ENCODE measurements around the gene PNMA8A. TPM values are rescaled to one million over a fixed set of nuclear protein-coding genes. Genes with fewer than 3 reads are reported as not detected.

The PNMA8A gene
- total RNA-seq, 2 donors from 2014 or later: 17.3 to 32.5 TPM

GRCh38 chr19:46517471-46517870 is 46.1 kb upstream of the PNMA8A start:
- H3K36me3 ChIP-seq (ENCODE audit: control insufficient read depth, insufficient read depth, low read length): no peaks in the 10 kb centered on the region
- H3K27me3 Mint-ChIP-seq (ENCODE audit: insufficient read depth): peaks cover 2% of the 10 kb centered on the region
- H3K9ac ChIP-seq (ENCODE audit: extremely low read depth, low read length, poor library complexity, severe bottlenecking): no peak overlapping the region
- no peak for DNase-seq
- TF ChIP-seq, protein P1, sequence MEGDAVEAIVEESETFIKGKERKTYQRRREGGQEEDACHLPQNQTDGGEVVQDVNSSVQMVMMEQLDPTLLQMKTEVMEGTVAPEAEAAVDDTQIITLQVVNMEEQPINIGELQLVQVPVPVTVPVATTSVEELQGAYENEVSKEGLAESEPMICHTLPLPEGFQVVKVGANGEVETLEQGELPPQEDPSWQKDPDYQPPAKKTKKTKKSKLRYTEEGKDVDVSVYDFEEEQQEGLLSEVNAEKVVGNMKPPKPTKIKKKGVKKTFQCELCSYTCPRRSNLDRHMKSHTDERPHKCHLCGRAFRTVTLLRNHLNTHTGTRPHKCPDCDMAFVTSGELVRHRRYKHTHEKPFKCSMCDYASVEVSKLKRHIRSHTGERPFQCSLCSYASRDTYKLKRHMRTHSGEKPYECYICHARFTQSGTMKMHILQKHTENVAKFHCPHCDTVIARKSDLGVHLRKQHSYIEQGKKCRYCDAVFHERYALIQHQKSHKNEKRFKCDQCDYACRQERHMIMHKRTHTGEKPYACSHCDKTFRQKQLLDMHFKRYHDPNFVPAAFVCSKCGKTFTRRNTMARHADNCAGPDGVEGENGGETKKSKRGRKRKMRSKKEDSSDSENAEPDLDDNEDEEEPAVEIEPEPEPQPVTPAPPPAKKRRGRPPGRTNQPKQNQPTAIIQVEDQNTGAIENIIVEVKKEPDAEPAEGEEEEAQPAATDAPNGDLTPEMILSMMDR (conservative IDR thresholded peaks at IDR 0.05): no peak
- H3K9me3 Mint-ChIP-seq: no peaks in the 10 kb centered on the region
- H3K4me3 Mint-ChIP-seq: no peak overlapping the region
- no peak overlapping the region for H3K4me3 ChIP-seq (ENCODE audit: low read length)
- H3K36me3 Mint-ChIP-seq (ENCODE audit: low read depth): no peaks in the 10 kb centered on the region
- H3K27me3 ChIP-seq (ENCODE audit: control insufficient read depth, insufficient read depth, low read length, poor library complexity, severe bottlenecking): no peaks in the 10 kb centered on the region
- no peak overlapping the region for H3K27ac ChIP-seq (ENCODE audit: low read depth, low read length)
- no peak overlapping the region for H3K27ac Mint-ChIP-seq
- H3K4me1 ChIP-seq (ENCODE audit: control insufficient read depth, insufficient read depth, low read length): no peaks in the 10 kb centered on the region
- no peaks in the 10 kb centered on the region for H3K4me1 Mint-ChIP-seq
- H3K9me3 ChIP-seq (ENCODE audit: control insufficient read depth, low read length): no peaks in the 10 kb centered on the region
- WGBS, 2 experiments (ENCODE audit: insufficient coverage in 1 of 2, insufficient read length in 1 of 2): 93 to 97% methylated on average over 3 to 6 of the region's 6 CpGs

DNA sequence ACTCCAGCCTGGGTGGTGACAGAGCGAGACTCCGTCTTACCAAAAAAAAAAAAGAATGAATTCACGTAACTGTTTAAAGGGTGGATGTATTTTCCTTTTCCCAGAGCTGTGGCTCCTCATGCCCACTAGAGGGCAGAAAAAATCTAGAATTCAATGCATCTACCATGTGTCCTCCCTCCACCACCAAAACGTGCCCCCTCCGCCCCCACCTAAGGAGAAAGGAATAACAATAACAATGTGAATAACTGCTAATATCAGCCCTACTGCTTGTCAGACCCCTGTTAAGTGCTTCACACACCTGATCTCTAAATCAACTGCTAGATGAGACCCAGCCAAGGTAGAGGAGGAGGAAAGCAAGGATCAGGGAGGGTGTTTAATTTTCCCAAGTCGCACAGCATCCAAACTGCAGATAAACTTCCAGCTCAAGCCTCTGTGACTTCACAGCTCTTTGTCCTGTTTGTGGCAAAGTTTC is 44.6 kb upstream of the PNMA8A start:
- H3K4me1 Mint-ChIP-seq: no peaks in the 10 kb centered on the region
- Histone ChIP-seq H3K27ac (ENCODE audit: low read depth, low read length) (no peak overlapping the region), H3K36me3 (ENCODE audit: control insufficient read depth, insufficient read depth, low read length) (no peaks in the 10 kb centered on the region), H3K4me1 (ENCODE audit: control insufficient read depth, insufficient read depth, low read length) (no peaks in the 10 kb centered on the region), H3K9ac (ENCODE audit: extremely low read depth, low read length, poor library complexity, severe bottlenecking) (no peak overlapping the region), H3K4me3 (ENCODE audit: low read length) (no peak overlapping the region), H3K9me3 (ENCODE audit: control insufficient read depth, low read length) (peaks cover 7% of the 10 kb centered on the region), H3K27me3 (ENCODE audit: control insufficient read depth, insufficient read depth, low read length, poor library complexity, severe bottlenecking) (no peaks in the 10 kb centered on the region)
- H3K4me3 Mint-ChIP-seq: no peak overlapping the region
- TF ChIP-seq, protein P1 (conservative IDR thresholded peaks at IDR 0.05): peak; percentile 83
- H3K27me3 Mint-ChIP-seq (ENCODE audit: insufficient read depth): peaks cover 7% of the 10 kb centered on the region
- no peak overlapping the region for H3K27ac Mint-ChIP-seq
- H3K9me3 Mint-ChIP-seq: peaks cover 7% of the 10 kb centered on the region
- WGBS, 2 experiments (ENCODE audit: insufficient coverage in 1 of 2, insufficient read length in 1 of 2): 40 to 58% methylated on average over 2 to 6 of the region's 6 CpGs
- DNase-seq: no peak
- no peaks in the 10 kb centered on the region for H3K36me3 Mint-ChIP-seq (ENCODE audit: low read depth)

- Mint-ChIP-seq H3K4me3 (no peak overlapping the region), H3K36me3 (ENCODE audit: low read depth) (no peaks in the 10 kb centered on the region), H3K27me3 (ENCODE audit: insufficient read depth) (peaks cover 7% of the 10 kb centered on the region), H3K9me3 (peaks cover 8% of the 10 kb centered on the region), H3K4me1 (no peaks in the 10 kb centered on the region), H3K27ac (no peak overlapping the region)
- peaks cover 8% of the 10 kb centered on the region for H3K9me3 ChIP-seq (ENCODE audit: control insufficient read depth, low read length)
- H3K4me3 ChIP-seq (ENCODE audit: low read length): no peak overlapping the region
- no peaks in the 10 kb centered on the region for H3K4me1 ChIP-seq (ENCODE audit: control insufficient read depth, insufficient read depth, low read length)
- no peak overlapping the region for H3K9ac ChIP-seq (ENCODE audit: extremely low read depth, low read length, poor library complexity, severe bottlenecking)
- TF ChIP-seq, protein P1 (conservative IDR thresholded peaks at IDR 0.05): no peak
- no peaks in the 10 kb centered on the region for H3K36me3 ChIP-seq (ENCODE audit: control insufficient read depth, insufficient read depth, low read length)
- WGBS, 2 experiments (ENCODE audit: insufficient coverage in 1 of 2, insufficient read length in 1 of 2): 88 to 93% methylated on average over 2 to 3 of the region's 3 CpGs
- H3K27me3 ChIP-seq (ENCODE audit: control insufficient read depth, insufficient read depth, low read length, poor library complexity, severe bottlenecking): no peaks in the 10 kb centered on the region
- DNase-seq: no peak
- no peak overlapping the region for H3K27ac ChIP-seq (ENCODE audit: low read depth, low read length)
Observed at GRCh38 chr19:46515290-46515609, 43.9 kb upstream of the PNMA8A start.
